Measurements from ENCODE around the gene EIF4G3. TPM values are rescaled to one million over a fixed set of nuclear protein-coding genes. Genes with fewer than 3 reads are reported as not detected.

Gene EIF4G3
- total RNA-seq, 1 experiment from 2014 or later: 72.0 TPM

DNA sequence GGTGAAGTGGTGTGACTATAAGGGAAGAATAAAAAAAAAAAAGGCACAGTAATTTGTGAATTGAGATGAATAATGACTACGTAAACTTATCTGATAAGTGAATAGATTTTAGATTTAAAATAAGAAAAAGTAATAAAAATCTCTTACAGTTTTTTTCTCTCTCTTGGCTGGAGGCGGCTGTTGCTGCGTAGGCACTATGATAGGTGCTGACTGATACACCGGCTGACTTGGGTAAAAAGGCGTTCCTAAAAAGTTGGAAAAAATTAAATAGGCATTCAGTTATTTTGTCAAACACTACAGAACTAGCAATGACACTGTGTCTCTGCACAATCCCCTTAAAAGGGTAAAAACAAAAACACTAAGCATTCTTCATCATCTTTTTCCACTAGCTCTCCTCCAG lies 203.8 kb downstream of the EIF4G3 start:
- Histone ChIP-seq H4K91ac (ENCODE audit: insufficient read length, low read depth, low read length) (no peak overlapping the region), H2BK12ac (ENCODE audit: insufficient read length, low read depth, low read length) (no peak overlapping the region), H2BK120ac (ENCODE audit: low read depth, low read length, poor library complexity, severe bottlenecking) (no peak overlapping the region), H2BK20ac (ENCODE audit: low read depth, low read length, poor library complexity, severe bottlenecking) (no peak overlapping the region), H3K14ac (ENCODE audit: insufficient read depth, low read length) (no peak overlapping the region), H2AFZ (ENCODE audit: low read length) (no peak overlapping the region), H2BK15ac (ENCODE audit: low read depth, low read length) (no peak overlapping the region), H3K9ac (ENCODE audit: extremely low read depth, insufficient read length, low read length) (no peak overlapping the region), H2AK5ac (ENCODE audit: insufficient read length, low read length) (no peak overlapping the region), H3K56ac (ENCODE audit: insufficient read length, low read depth, low read length) (no peak overlapping the region), H3K4me1 (ENCODE audit: insufficient read depth, low read length) (no peaks in the 10 kb centered on the region), H3K79me2 (ENCODE audit: insufficient read depth, low read length) (no peaks in the 10 kb centered on the region), H4K5ac (ENCODE audit: insufficient read length, low read depth, low read length) (no peak overlapping the region), H3K27me3 (ENCODE audit: insufficient read depth, low read length) (no peaks in the 10 kb centered on the region; the same call in 1 of the 2 replicates), H3K18ac (ENCODE audit: insufficient read length, low read depth, low read length) (no peak overlapping the region), H3K9me3 (ENCODE audit: control insufficient read depth, low read depth, low read length) (no peaks in the 10 kb centered on the region), H2BK5ac (ENCODE audit: insufficient read length, low read length) (no peak overlapping the region), H3T11ph (ENCODE audit: low read length) (no peak overlapping the region), H4K8ac (replicated peaks; ENCODE audit: insufficient read length, low read depth, low read length) (no peak overlapping the region), H4K20me1 (ENCODE audit: control insufficient read depth, insufficient read depth, insufficient read length) (no peaks in the 10 kb centered on the region), H3K27ac (ENCODE audit: insufficient read length, low read depth, low read length) (no peak overlapping the region), H3K23me2 (ENCODE audit: insufficient read length, low read depth, low read length, poor library complexity, severe bottlenecking) (no peaks in the 10 kb centered on the region), H3K23ac (ENCODE audit: insufficient read length, low read depth, low read length) (no peak overlapping the region), H3K79me1 (ENCODE audit: insufficient read depth, low read depth, low read length, poor library complexity, severe bottlenecking) (no peaks in the 10 kb centered on the region), H3K4me2 (ENCODE audit: insufficient read depth, insufficient read length, low read length) (no peak overlapping the region), H3K4ac (ENCODE audit: low read depth, low read length) (no peak overlapping the region)
- Mint-ChIP-seq H3K4me3 (no peak overlapping the region), H3K36me3 (ENCODE audit: insufficient read depth in 1 of 3, low read depth in 3 of 3) (peaks cover 5 to 32% (median 20%) of the 10 kb centered on the region in 3 experiments), H3K27ac (peak overlapping the region in 1 of 3 experiments; percentile 42; a peak in 1 of 7 replicates), H3K4me1 (no peaks in the 10 kb centered on the region), H3K27me3 (ENCODE audit: low read depth) (no peaks in the 10 kb centered on the region; the same call in 1 of the 2 replicates), H3K9me3 (no peaks in the 10 kb centered on the region)
- TF ChIP-seq, protein P1, sequence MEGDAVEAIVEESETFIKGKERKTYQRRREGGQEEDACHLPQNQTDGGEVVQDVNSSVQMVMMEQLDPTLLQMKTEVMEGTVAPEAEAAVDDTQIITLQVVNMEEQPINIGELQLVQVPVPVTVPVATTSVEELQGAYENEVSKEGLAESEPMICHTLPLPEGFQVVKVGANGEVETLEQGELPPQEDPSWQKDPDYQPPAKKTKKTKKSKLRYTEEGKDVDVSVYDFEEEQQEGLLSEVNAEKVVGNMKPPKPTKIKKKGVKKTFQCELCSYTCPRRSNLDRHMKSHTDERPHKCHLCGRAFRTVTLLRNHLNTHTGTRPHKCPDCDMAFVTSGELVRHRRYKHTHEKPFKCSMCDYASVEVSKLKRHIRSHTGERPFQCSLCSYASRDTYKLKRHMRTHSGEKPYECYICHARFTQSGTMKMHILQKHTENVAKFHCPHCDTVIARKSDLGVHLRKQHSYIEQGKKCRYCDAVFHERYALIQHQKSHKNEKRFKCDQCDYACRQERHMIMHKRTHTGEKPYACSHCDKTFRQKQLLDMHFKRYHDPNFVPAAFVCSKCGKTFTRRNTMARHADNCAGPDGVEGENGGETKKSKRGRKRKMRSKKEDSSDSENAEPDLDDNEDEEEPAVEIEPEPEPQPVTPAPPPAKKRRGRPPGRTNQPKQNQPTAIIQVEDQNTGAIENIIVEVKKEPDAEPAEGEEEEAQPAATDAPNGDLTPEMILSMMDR (conservative IDR thresholded peaks at IDR 0.05): no peak
- DNase-seq: no peak
- no CpG with 5 or more reads among the region's 5 CpGs for WGBS (ENCODE audit: extremely low coverage, insufficient read length, low lambda C conversion rate)
